H1 (cell line): ENCODE measurements around the gene MAN2A1. TPM values are rescaled to one million over a fixed set of nuclear protein-coding genes. Genes with fewer than 3 reads are reported as not detected.

ENCODE experiments used
- EP300 ChIP-seq, 2 experiments: IDR thresholded peaks; 1 replicate in 1 of 2; 2 replicates in 1 of 2; pipeline ENCODE4 v1.6.1; 2011 to 2012; ENCODE audit warnings: low read depth in 2 of 2, low read length in 2 of 2, mild to moderate bottlenecking in 2 of 2, borderline replicate concordance in 1 of 2, inconsistent platforms in 1 of 2, moderate library complexity in 1 of 2
- RFX5 ChIP-seq: IDR thresholded peaks from 2 replicates; pipeline ENCODE4 v1.6.1; 2011; ENCODE audit warnings: low read depth, low read length, improper control_type of control experiment, borderline replicate concordance
- SAP30 ChIP-seq: fragments of 300-600 bp; sonication (generic); IDR thresholded peaks from 2 replicates; pipeline ENCODE4 v1.7.1; 2012; ENCODE audit warnings: low read length, moderate library complexity, mild to moderate bottlenecking, inconsistent platforms; ENCODE audit not compliant: insufficient read depth, insufficient replicate concordance
- TEAD4 ChIP-seq: IDR thresholded peaks from 2 replicates; pipeline ENCODE4 v1.6.1; 2012; ENCODE audit warnings: low read depth, low read length, inconsistent platforms, mixed read lengths
- polyA plus RNA-seq, 7 experiments: library from polyadenylated mRNA; depleted of rRNA in 3 of 7; stranded (reverse) in 5 of 7; unstranded in 2 of 7; fragments of >200 nt in 5 of 7; fragments of 200-250 nt in 2 of 7; gene quantifications; 1 replicate in 5 of 7; 2 replicates in 1 of 7; 4 replicates in 1 of 7; pipeline versions ENCODE4 v1.2.1 to v1.2.3, GENCODE V29; 2011 to 2013; ENCODE audit warnings: missing spikeins in 2 of 7, mixed read lengths in 2 of 7
- total RNA-seq: library from RNA; stranded (reverse); fragmentation: NEBNext Ultra II Directional; extraction: Animal tissue kit (Norgen Biotek cat#: 25700); gene quantifications from 2 replicates; pipeline ENCODE4 v1.2.1, GENCODE V29; 2021

The MAN2A1 gene
- total and polyA plus RNA-seq, 2 of the 8 experiments (the other 6 are each of a cell fraction or from before 2014, with no cell fraction given): 29.1 to 102 TPM

- no peak for TF ChIP-seq TEAD4
- TF ChIP-seq RFX5: no peak
- TF ChIP-seq SAP30: no peak
- TF ChIP-seq EP300 (IDR thresholded peaks at IDR 0.05; ENCODE audit: borderline replicate concordance in 1 of 2, low read depth in 2 of 2, low read length in 2 of 2): no peak
Measured at GRCh38 chr5:109792613-109793012, 102.9 kb downstream of the MAN2A1 start (continued).
